Activated CD8-positive, alpha-beta memory T cell treated with anti-CD3 and anti-CD28 coated beads, Interleukin-2, amount 10 ng/mL, durations not matched to agents 7 days and 5 days (primary cell): Measurements from ENCODE around the gene PRRG4. TPM values are rescaled to one million over a fixed set of nuclear protein-coding genes. Genes with fewer than 3 reads are reported as not detected.
"Not testable (repeated sequence)": the region's sequence is repeated elsewhere in the genome, so short reads cannot be mapped to it uniquely, and the experiment has no call there.

Source experiments
- ATAC-seq: fragments of 150-1000 bp; cut with Tn5 transposase; one replicate; pipeline ENCODE4 v1.10.0; 2021; ENCODE audit warnings: moderate library complexity
- CTCF ChIA-PET: fragments of 350-600 bp; sonication (Branson Sonifier 250); formaldehyde crosslinking; loops from one replicate; lab custom pipeline; 2021; ENCODE audit warnings: antibody characterized with exemption; lab: Charles Lee
- DNase-seq: peaks from one replicate; pipeline ENCODE4 v3.0.0-alpha.2; 2020
- H3K27ac Mint-ChIP-seq: one replicate; pipeline ENCODE4 v1.8.0; 2021; ENCODE audit warnings: mild to moderate bottlenecking, mixed read lengths
- H3K27me3 Mint-ChIP-seq: one replicate; pipeline ENCODE4 v1.8.0; 2021; ENCODE audit warnings: mixed read lengths
- H3K36me3 Mint-ChIP-seq: one replicate; pipeline ENCODE4 v1.8.0; 2021; ENCODE audit warnings: mild to moderate bottlenecking, mixed read lengths
- H3K4me1 Mint-ChIP-seq: one replicate; pipeline ENCODE4 v1.8.0; 2021; ENCODE audit warnings: mixed read lengths
- H3K4me3 Mint-ChIP-seq: one replicate; pipeline ENCODE4 v1.8.0; 2021; ENCODE audit warnings: mild to moderate bottlenecking, moderate library complexity, mixed read lengths
- H3K9me3 Mint-ChIP-seq: one replicate; pipeline ENCODE4 v1.8.0; 2022; ENCODE audit warnings: low read depth, mixed read lengths
- total RNA-seq, 2 experiments: library from RNA; stranded (reverse); gene quantifications; one replicate each; pipeline ENCODE4 v1.2.3, GENCODE V29; 2021

The PRRG4 gene
- total RNA-seq: 1 to 10 TPM in 1 of 2 experiments, under 1 TPM in 1; 0.55 to 1.9 TPM

DNA sequence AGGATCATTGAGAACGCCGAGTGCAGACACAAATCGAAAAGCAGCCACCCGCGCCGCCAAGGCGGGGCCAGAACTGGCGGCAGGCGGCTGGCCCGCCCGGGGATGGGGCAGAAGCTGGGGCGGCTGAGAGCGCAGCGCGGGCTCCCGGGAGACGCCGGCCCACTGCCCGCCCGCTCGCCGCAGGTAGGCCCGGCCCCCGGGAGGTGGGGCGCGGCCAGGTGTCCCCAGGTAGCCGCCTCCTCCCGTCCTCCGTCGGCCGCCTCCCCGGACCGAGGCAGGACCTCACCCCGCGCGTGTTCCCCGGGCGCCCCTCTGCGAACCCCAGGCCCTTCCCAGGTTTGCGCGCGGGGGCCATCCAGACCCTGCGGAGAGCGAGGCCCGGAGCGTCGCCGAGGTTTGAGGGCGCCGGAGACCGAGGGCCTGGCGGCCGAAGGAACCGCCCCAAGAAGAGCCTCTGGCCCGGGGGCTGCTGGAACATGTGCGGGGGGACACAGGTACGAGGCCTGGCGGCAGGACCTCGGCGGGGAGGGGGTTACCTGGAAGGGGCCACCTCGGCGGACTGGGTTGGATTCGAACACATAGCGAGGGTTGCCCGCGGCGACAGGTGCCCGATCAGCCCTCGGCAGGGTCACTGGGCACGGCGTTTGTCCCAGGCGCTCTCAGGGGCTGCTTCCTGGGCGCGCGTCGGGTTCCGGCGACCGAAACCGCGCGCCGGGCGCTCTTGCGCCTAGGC, at the start of gene PRRG4:
TSS of gene PRRG4 (plus strand) at position 248 of the 733 bp plus-strand sequence. CDS start 603 bp downstream, outside the sequence.
- Mint-ChIP-seq H3K27me3 (peaks cover 28% of the 10 kb centered on the region), H3K4me1 (peaks cover 14% of the 10 kb centered on the region), H3K27ac (peak within 1 kb of the TSS; percentile 77), H3K4me3 (peak within 1 kb of the TSS; percentile 86), H3K36me3 (no peaks in the 10 kb centered on the region), H3K9me3 (no peaks in the 10 kb centered on the region)
- CTCF ChIA-PET: interaction anchor here (1.0 kb wide), 1 partner anchor 11 kb away, joined by 3 read pairs; no protein-coding TSS in a partner anchor
- DNase-seq (peak; percentile 66), ATAC-seq (peak; percentile 89)

- CTCF ChIA-PET, H3K4me3 Mint-ChIP-seq, H3K27ac Mint-ChIP-seq, DNase-seq, H3K9me3 Mint-ChIP-seq, H3K27me3 Mint-ChIP-seq, H3K36me3 Mint-ChIP-seq, ATAC-seq, H3K4me1 Mint-ChIP-seq: not testable (repeated sequence)
Observed at GRCh38 chr11:32780839-32781238, 48.9 kb upstream of the PRRG4 start.

GRCh38 chr11:32781721-32782120, 48.0 kb upstream of the PRRG4 start:
- CTCF ChIA-PET: no interaction called here
- no peak overlapping the region for H3K4me3 Mint-ChIP-seq

GRCh38 chr11:32785262-32785661, 44.5 kb upstream of the PRRG4 start:
- no peaks in the 10 kb centered on the region for H3K9me3 Mint-ChIP-seq
- CTCF ChIA-PET: no interaction called here
- H3K36me3 Mint-ChIP-seq: no peaks in the 10 kb centered on the region
- ATAC-seq (no peak), DNase-seq (no peak)
- H3K4me1 Mint-ChIP-seq: no peaks in the 10 kb centered on the region
- H3K4me3 Mint-ChIP-seq: no peak overlapping the region
- peaks cover 26% of the 10 kb centered on the region for H3K27me3 Mint-ChIP-seq
- H3K27ac Mint-ChIP-seq: no peak overlapping the region

More at GRCh38 chr11:32781721-32782120, 48.0 kb upstream of the PRRG4 start:
- Mint-ChIP-seq H3K27ac (no peak overlapping the region), H3K36me3 (no peaks in the 10 kb centered on the region), H3K9me3 (no peaks in the 10 kb centered on the region), H3K27me3 (peaks cover 9% of the 10 kb centered on the region), H3K4me1 (no peaks in the 10 kb centered on the region)
- ATAC-seq: no peak
- no peak for DNase-seq

GRCh38 chr11:32786811-32787210, 42.9 kb upstream of the PRRG4 start:
- H3K9me3 Mint-ChIP-seq: no peaks in the 10 kb centered on the region
- no peaks in the 10 kb centered on the region for H3K36me3 Mint-ChIP-seq
- H3K27me3 Mint-ChIP-seq: peaks cover 33% of the 10 kb centered on the region
- DNase-seq (no peak), ATAC-seq (no peak)
- H3K27ac Mint-ChIP-seq: no peak overlapping the region
- no peak overlapping the region for H3K4me3 Mint-ChIP-seq
- H3K4me1 Mint-ChIP-seq: no peaks in the 10 kb centered on the region
- CTCF ChIA-PET: no interaction called here

DNA sequence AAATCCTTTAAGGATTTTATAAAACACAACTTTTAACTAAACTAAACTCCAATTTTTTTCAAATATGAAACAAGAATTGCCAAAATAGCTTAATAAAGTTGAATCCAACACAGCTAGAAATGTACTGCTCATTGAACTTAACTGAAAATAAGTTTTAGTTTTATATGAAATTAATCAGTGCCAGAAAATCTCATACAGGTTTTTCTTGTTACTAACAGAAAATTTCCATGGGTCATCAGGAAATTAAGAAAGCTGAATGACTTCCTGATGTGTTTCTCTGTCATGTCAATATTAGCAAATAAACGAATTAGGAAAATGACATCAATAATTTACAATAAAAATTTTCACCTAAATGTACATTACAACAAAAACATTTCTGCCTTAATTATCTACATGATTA, 38.8 kb upstream of the PRRG4 start:
- peaks cover 36% of the 10 kb centered on the region for H3K27me3 Mint-ChIP-seq
- DNase-seq: no peak
- CTCF ChIA-PET: interaction anchor here (1.1 to 2.1 kb wide), 4 partner anchors 12 to 468 kb away, joined by 3 to 7 read pairs (median 4); no protein-coding TSS in a partner anchor
- no peak for ATAC-seq
- H3K36me3 Mint-ChIP-seq: no peaks in the 10 kb centered on the region
- no peak overlapping the region for H3K4me3 Mint-ChIP-seq
- H3K27ac Mint-ChIP-seq: no peak overlapping the region
- peaks cover 1% of the 10 kb centered on the region for H3K4me1 Mint-ChIP-seq
- no peaks in the 10 kb centered on the region for H3K9me3 Mint-ChIP-seq

- CTCF ChIA-PET: interaction anchor here (1.2 to 2.1 kb wide), 4 partner anchors 16 to 469 kb away, joined by 3 to 7 read pairs (median 4); no protein-coding TSS in a partner anchor
- H3K4me3 Mint-ChIP-seq: no peak overlapping the region
- H3K9me3 Mint-ChIP-seq: no peaks in the 10 kb centered on the region
- ATAC-seq: no peak
- no peak overlapping the region for H3K27ac Mint-ChIP-seq
- H3K4me1 Mint-ChIP-seq: peaks cover 1% of the 10 kb centered on the region
- peaks cover 33% of the 10 kb centered on the region for H3K27me3 Mint-ChIP-seq
- no peaks in the 10 kb centered on the region for H3K36me3 Mint-ChIP-seq
- no peak for DNase-seq
Observed at GRCh38 chr11:32792111-32792947, 37.4 kb upstream of the PRRG4 start.

DNA sequence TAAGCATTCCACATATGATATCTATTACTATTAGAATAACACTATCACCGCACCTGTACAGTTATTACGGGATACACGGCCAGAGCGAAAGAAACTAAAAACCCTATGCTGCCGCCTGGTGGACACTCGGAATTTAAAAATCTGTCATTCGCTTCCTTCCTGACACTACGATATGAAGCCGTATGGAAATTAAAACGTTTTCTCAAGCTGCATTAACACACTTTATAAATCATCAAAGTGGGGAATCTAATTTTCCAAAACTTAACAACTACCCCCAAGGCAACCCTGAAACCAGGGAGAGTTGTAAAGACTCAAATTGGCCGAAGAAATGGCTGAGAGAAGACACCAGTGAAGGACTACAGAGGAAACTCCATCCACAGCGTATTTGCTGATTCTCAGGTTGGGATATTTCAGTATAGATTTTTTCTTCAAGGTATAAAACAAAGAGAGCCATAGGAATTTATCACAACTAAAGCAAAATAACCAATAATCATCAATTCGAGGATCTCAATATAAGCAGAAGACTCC, 36.7 kb upstream of the PRRG4 start:
- Mint-ChIP-seq H3K27ac (no peak overlapping the region), H3K4me3 (no peak overlapping the region), H3K36me3 (no peaks in the 10 kb centered on the region), H3K27me3 (peaks cover 30% of the 10 kb centered on the region), H3K4me1 (peaks cover 1% of the 10 kb centered on the region), H3K9me3 (no peaks in the 10 kb centered on the region)
- ATAC-seq (peak; percentile 77), DNase-seq (peak; percentile 70)
- CTCF ChIA-PET: interaction anchor here (1.1 to 2.0 kb wide), 4 partner anchors 16 to 470 kb away, joined by 3 to 7 read pairs (median 4); no protein-coding TSS in a partner anchor

GRCh38 chr11:32794439-32794838, 35.3 kb upstream of the PRRG4 start, which contains the start of gene CCDC73:
Gene CCDC73, minus strand, starts transcription at chr11:32794662. Its CDS starts 34,419 bp downstream, at chr11:32760243.
- Mint-ChIP-seq H3K27me3 (peaks cover 26% of the 10 kb centered on the region), H3K4me3 (no peak within 1 kb of the TSS), H3K9me3 (no peaks in the 10 kb centered on the region), H3K27ac (no peak within 1 kb of the TSS), H3K36me3 (no peaks in the 10 kb centered on the region), H3K4me1 (peaks cover 1% of the 10 kb centered on the region)
- DNase-seq: no peak
- CTCF ChIA-PET: interaction anchor here (1.0 kb wide), 1 partner anchor 471 kb away, joined by 3 read pairs; no protein-coding TSS in a partner anchor
- no peak for ATAC-seq

GRCh38 chr11:32796425-32796824, 33.3 kb upstream of the PRRG4 start:
- H3K27me3 Mint-ChIP-seq: peaks cover 15% of the 10 kb centered on the region
- H3K27ac Mint-ChIP-seq: no peak overlapping the region
- ATAC-seq: no peak
- CTCF ChIA-PET: interaction anchor here (0.7 kb wide), 1 partner anchor 13 kb away, joined by 3 read pairs; no protein-coding TSS in a partner anchor
- H3K4me3 Mint-ChIP-seq: no peak overlapping the region
- DNase-seq: no peak
- no peaks in the 10 kb centered on the region for H3K9me3 Mint-ChIP-seq
- no peaks in the 10 kb centered on the region for H3K36me3 Mint-ChIP-seq
- peaks cover 1% of the 10 kb centered on the region for H3K4me1 Mint-ChIP-seq

DNA sequence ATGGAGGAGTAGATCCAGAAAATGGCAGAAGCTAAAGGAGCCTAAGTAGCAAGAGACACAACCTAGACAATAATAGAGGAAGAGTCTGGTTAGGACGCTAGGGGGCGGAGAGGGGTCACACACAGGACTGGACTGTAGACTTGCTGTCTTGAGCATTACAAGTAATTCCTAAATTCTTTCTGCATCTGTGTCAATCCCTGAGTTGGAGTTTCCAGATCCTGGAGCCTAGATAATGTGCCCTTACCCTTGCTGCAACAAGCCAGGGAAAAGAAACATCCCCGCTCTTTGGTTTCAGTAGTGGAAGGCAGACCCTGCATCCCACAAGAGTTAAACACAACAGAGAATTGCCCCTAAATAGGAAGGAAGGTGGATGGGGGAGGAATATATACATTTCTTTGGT, 20.4 kb upstream of the PRRG4 start:
- Mint-ChIP-seq H3K27me3 (peaks cover 4% of the 10 kb centered on the region), H3K4me3 (no peak overlapping the region), H3K36me3 (no peaks in the 10 kb centered on the region), H3K9me3 (no peaks in the 10 kb centered on the region), H3K27ac (no peak overlapping the region), H3K4me1 (no peaks in the 10 kb centered on the region)
- DNase-seq (peak; percentile 74), ATAC-seq (peak; percentile 88)
- CTCF ChIA-PET: interaction anchor here (0.6 to 1.7 kb wide), 9 partner anchors 9 to 256 kb away, joined by 3 to 8 read pairs (median 3); partner anchors contain the start of gene QSER1

DNA sequence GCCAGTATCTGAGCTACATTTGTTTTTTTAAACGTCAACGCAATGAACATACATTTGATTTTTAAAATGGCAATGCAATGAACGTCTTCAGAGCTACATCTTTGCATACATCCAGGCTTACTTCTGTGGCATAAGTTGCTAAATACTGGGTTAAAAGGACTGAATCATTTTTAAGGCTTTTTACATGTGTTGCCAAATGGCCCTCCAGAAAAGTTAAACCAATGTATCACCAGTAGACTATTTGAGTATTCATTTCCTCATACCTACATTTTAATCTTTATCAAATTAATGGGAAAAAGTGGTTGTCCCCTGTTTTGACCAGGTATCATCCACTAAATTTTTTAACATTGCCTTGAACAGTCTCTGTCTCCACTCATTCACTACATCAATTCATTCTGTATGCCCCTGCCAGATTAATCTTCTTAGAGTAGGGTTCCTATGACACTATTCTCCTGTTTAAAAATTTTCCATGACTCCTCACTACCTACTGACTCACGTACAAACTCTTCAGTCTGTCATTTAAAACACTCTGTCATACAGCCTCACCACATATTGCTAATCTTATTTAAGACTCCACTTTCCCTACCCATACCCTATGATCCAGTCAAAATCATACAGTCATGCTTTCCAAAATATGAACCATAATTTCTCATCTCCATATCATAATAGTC, 12.4 kb upstream of the PRRG4 start:
- Mint-ChIP-seq H3K4me3 (no peak overlapping the region), H3K36me3 (no peaks in the 10 kb centered on the region), H3K27ac (no peak overlapping the region), H3K4me1 (peaks cover 7% of the 10 kb centered on the region), H3K9me3 (no peaks in the 10 kb centered on the region), H3K27me3 (peaks cover 18% of the 10 kb centered on the region)
- CTCF ChIA-PET: no interaction called here
- no peak for ATAC-seq
- no peak for DNase-seq

GRCh38 chr11:32817852-32818183, 11.9 kb upstream of the PRRG4 start:
- ATAC-seq: no peak
- no peak overlapping the region for H3K27ac Mint-ChIP-seq
- H3K9me3 Mint-ChIP-seq: no peaks in the 10 kb centered on the region
- CTCF ChIA-PET: no interaction called here
- no peak for DNase-seq
- H3K36me3 Mint-ChIP-seq: no peaks in the 10 kb centered on the region
- peaks cover 8% of the 10 kb centered on the region for H3K4me1 Mint-ChIP-seq
- H3K4me3 Mint-ChIP-seq: no peak overlapping the region
- peaks cover 18% of the 10 kb centered on the region for H3K27me3 Mint-ChIP-seq
